Measurements from ENCODE around the gene GGT7. TPM values are rescaled to one million over a fixed set of nuclear protein-coding genes. Genes with fewer than 3 reads are reported as not detected.

GGT7 gene
- total RNA-seq, 1 donor from 2014 or later: 25.5 TPM

DNA sequence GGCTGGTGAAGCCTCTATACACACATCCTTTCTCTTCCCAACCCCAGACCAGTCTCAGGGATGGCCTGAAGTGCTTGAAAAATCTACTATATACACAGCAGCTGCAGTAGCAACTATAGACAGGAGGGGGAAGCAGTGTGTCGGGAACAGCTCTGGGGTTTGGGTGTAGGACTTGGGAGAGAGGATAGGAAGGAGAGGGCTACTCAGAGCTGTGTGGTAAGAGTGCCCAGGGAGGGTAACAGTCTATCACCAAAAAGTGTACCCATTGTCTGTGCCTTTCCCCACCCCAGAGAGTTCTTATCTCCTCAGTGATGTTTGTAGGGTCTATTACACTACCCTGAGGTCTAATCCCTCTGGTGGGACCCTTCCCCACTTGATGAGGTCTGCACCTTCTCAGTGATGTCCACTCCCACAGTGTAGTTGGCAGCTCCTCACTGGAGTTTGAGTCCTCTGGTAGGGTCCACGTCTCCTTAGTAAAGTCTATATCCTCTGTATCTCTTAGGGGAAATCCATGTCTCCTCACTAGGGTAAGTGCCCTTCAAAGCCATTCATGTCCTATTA is 1.5 kb upstream of the GGT7 start:
- peak; percentile 93 to 95 (median 94) for TF ChIP-seq CTCF (IDR thresholded peaks at IDR 0.05)
- intact Hi-C loops (cut with DNase I): loop anchor here (1.0 kb wide), 1 partner anchor 81 kb away; the partner anchor contains the start of genes GSS and MYH7B
- peaks cover 0 to 20% of the 10 kb centered on the region in 2 donors for H3K4me1 ChIP-seq
- no peaks in the 10 kb centered on the region for H3K36me3 ChIP-seq
- H3K4me3 ChIP-seq: no peak overlapping the region
- H3K27ac ChIP-seq: peak overlapping the region; percentile 70 to 79
- no peaks in the 10 kb centered on the region for H3K9me3 ChIP-seq
- no peaks in the 10 kb centered on the region for H3K27me3 ChIP-seq
- peak; percentile 39 to 93 for DNase-seq (ENCODE audit: low spot score in 2 of 2)

DNA sequence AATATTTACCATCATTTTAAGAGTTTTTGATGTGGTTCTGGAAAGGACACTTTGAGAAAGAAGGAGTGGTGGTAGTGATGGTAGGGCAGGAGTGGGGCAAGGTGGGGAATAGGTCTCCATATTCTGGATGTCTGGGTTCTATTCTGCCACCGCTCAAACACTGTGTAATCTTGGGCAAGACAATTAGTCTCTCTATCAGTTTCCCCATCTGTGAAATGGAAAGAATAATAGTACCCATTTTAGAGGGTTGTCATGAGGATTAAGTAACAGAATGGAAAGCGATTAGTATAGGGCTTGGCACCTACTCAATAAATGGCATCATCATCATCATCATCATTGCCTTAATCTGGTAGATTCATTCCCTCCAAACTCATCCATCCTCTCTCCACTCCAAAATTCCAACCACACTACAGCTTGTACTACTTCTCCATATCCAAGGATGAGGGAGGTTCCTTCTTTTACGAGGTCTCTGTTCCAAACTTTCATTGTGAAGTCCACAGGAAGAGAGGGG is 982 bp upstream of the GGT7 start:
- peak overlapping the region in 1 of 2 donors; percentile 73 for H3K27ac ChIP-seq
- H3K27me3 ChIP-seq: no peaks in the 10 kb centered on the region
- no peak for TF ChIP-seq CTCF (IDR thresholded peaks at IDR 0.05)
- H3K4me3 ChIP-seq: peak overlapping the region in 1 of 2 donors; percentile 72
- no peak for DNase-seq (ENCODE audit: low spot score in 2 of 2)
- no peaks in the 10 kb centered on the region for H3K36me3 ChIP-seq
- H3K4me1 ChIP-seq: peaks cover 0 to 20% of the 10 kb centered on the region in 2 donors
- intact Hi-C loops (cut with DNase I): loop anchor here (1.0 to 2.0 kb wide), 2 partner anchors 82 to 219 kb away; partner anchors contain the start of genes GSS, MYH7B and TRPC4AP
- H3K9me3 ChIP-seq: no peaks in the 10 kb centered on the region

GRCh38 chr20:34871966-34872621 is 562 bp downstream of the GGT7 start:
- Histone ChIP-seq H3K27ac (peak overlapping the region; percentile 73 to 76), H3K4me3 (peak overlapping the region; percentile 72 to 75), H3K4me1 (peaks cover 0 to 16% of the 10 kb centered on the region in 2 donors), H3K27me3 (no peaks in the 10 kb centered on the region), H3K9me3 (no peaks in the 10 kb centered on the region), H3K36me3 (no peaks in the 10 kb centered on the region)
- intact Hi-C loops (cut with DNase I): loop anchor here (2.0 kb wide), 1 partner anchor 221 kb away; the partner anchor contains the start of gene TRPC4AP
- no peak for TF ChIP-seq CTCF (IDR thresholded peaks at IDR 0.05)
- DNase-seq (ENCODE audit: low spot score in 2 of 2): no peak

GRCh38 chr20:34871320-34871926 is 1.2 kb downstream of the GGT7 start:
- no peak for DNase-seq (ENCODE audit: low spot score in 2 of 2)
- no peaks in the 10 kb centered on the region for H3K9me3 ChIP-seq
- H3K27ac ChIP-seq: peak overlapping the region; percentile 73 to 76
- no peaks in the 10 kb centered on the region for H3K36me3 ChIP-seq
- intact Hi-C loops (cut with DNase I): no loop called here
- no peak for TF ChIP-seq CTCF (IDR thresholded peaks at IDR 0.05)
- peak overlapping the region; percentile 72 to 75 for H3K4me3 ChIP-seq
- H3K4me1 ChIP-seq: peaks cover 0 to 16% of the 10 kb centered on the region in 2 donors
- H3K27me3 ChIP-seq: no peaks in the 10 kb centered on the region

DNA sequence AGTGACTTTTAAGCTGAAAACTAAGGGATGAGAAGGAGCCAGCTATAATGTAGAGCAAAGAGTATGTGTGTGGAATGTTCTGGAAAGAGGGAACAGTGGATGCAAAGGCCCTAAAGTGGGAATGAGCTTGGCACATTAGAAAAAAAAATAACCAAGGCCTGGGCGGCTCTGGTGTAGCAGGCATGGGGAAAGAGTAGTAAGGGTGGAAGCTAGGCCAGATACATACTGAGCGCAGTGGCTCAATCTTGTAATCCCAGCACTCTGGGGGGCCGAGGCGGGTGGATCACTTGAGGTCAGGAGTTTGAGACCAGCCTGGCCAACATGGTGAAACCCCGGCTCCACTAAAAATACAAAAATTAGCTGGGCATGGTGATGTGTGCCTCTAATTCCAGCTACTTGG is 8.4 kb downstream of the GGT7 start:
- no peak for TF ChIP-seq CTCF (IDR thresholded peaks at IDR 0.05)
- DNase-seq (ENCODE audit: low spot score in 2 of 2): no peak
- Histone ChIP-seq H3K9me3 (no peaks in the 10 kb centered on the region), H3K27me3 (no peaks in the 10 kb centered on the region), H3K27ac (no peak overlapping the region), H3K36me3 (peaks cover 27 to 34% of the 10 kb centered on the region in 2 donors), H3K4me3 (no peak overlapping the region), H3K4me1 (no peaks in the 10 kb centered on the region)
- intact Hi-C loops (cut with DNase I): no loop called here

Data from ascending aorta (tissue), 2 donors.